H1 (cell line): ENCODE measurements around the gene TMEM244. TPM values are rescaled to one million over a fixed set of nuclear protein-coding genes. Genes with fewer than 3 reads are reported as not detected.
A peak's percentile ranks its signal among the peaks of the same experiment; 100 is the strongest.

Source experiments
- CTCF ChIA-PET: fragments of 300-600 bp; sonication (Branson Sonifier 250); formaldehyde crosslinking; loops from one replicate; lab custom pipeline; 2021; ENCODE audit not compliant: partially characterized antibody; lab: Charles Lee
- POLR2A ChIA-PET: fragments of 300-600 bp; sonication (Branson Sonifier 250); formaldehyde crosslinking; loops from one replicate; lab custom pipeline; 2021; ENCODE audit warnings: inconsistent platforms; ENCODE audit not compliant: partially characterized antibody; lab: Charles Lee
- DNase-seq, 2 experiments: peaks; one replicate each; pipeline versions ENCODE4 v3.0.0 to v3.0.0-alpha.2; 2010 to 2022; ENCODE audit warnings: low spot score in 2 of 2, low read depth in 1 of 2, mixed read lengths in 1 of 2
- FAIRE-seq: peaks from 2 replicates; lab custom pipeline; 2011; peaks lifted over from hg19 to GRCh38; lab: Jason Lieb, UNC
- H2AFZ ChIP-seq: 2 replicates; pipeline ENCODE4 v1.8.1; 2012; ENCODE audit warnings: low read length, inconsistent platforms
- H2AK5ac ChIP-seq: 2 replicates; pipeline ENCODE4 v1.6.1; 2013; ENCODE audit warnings: low read depth, low read length
- H2BK120ac ChIP-seq: replicated peaks from 2 replicates; pipeline ENCODE3; 2013; ENCODE audit warnings: low read depth, low read length, inconsistent platforms
- H2BK12ac ChIP-seq: 2 replicates; pipeline ENCODE4 v1.6.1; 2013; ENCODE audit warnings: low read depth, low read length
- H2BK15ac ChIP-seq: 2 replicates; pipeline ENCODE4 v1.6.1; 2013; ENCODE audit warnings: low read length
- H2BK20ac ChIP-seq: 2 replicates; pipeline ENCODE4 v1.6.1; 2013; ENCODE audit warnings: low read length
- H2BK5ac ChIP-seq: 2 replicates; pipeline ENCODE4 v1.6.1; 2013; ENCODE audit warnings: low read depth, low read length
- H3K14ac ChIP-seq: 2 replicates; pipeline ENCODE4 v1.6.1; 2013; ENCODE audit warnings: inconsistent platforms; ENCODE audit not compliant: insufficient read length
- H3K18ac ChIP-seq: 2 replicates; pipeline ENCODE4 v1.6.1; 2013; ENCODE audit warnings: low read length; ENCODE audit errors: extremely low read depth
- H3K23ac ChIP-seq: 2 replicates; pipeline ENCODE4 v1.6.1; 2013; ENCODE audit warnings: inconsistent platforms; ENCODE audit not compliant: insufficient read length
- H3K23me2 ChIP-seq: 2 replicates; pipeline ENCODE4 v1.6.1; 2013; ENCODE audit warnings: low read depth, low read length
- H3K27ac ChIP-seq: 2 replicates; pipeline ENCODE4 v1.6.1; 2011; ENCODE audit warnings: low read depth, low read length, inconsistent platforms
- H3K27me3 ChIP-seq, 4 experiments: replicated peaks in 1 of 4; 1 replicate in 1 of 4; 2 replicates in 3 of 4; pipeline versions ENCODE4 v1.6.1 to v1.8.1; 2011 to 2013; ENCODE audit warnings: low read length in 3 of 4, mild to moderate bottlenecking in 3 of 4, inconsistent platforms in 2 of 4, mixed read lengths in 2 of 4, moderate library complexity in 1 of 4; ENCODE audit not compliant: control insufficient read depth in 3 of 4, insufficient read depth in 3 of 4; ENCODE audit errors: extremely low read depth in 1 of 4
- H3K36me3 ChIP-seq, 4 experiments: 2 replicates each; pipeline versions ENCODE4 v1.6.1 to v1.8.1; 2011 to 2013; ENCODE audit warnings: mild to moderate bottlenecking in 4 of 4, low read length in 3 of 4, moderate library complexity in 2 of 4, control low read depth in 1 of 4, inconsistent platforms in 1 of 4; ENCODE audit not compliant: insufficient read depth in 4 of 4, control insufficient read depth in 2 of 4
- H3K4ac ChIP-seq: replicated peaks from 2 replicates; pipeline ENCODE3; 2013; ENCODE audit warnings: low read length, low read depth, mixed read lengths, inconsistent platforms; ENCODE audit not compliant: insufficient read length
- H3K4me1 ChIP-seq, 4 experiments: replicated peaks in 1 of 4; 1 replicate in 1 of 4; 2 replicates in 3 of 4; pipeline versions ENCODE4 v1.6.1 to v1.8.1; 2011 to 2013; ENCODE audit warnings: low read length in 3 of 4, inconsistent platforms in 2 of 4, mixed read lengths in 1 of 4; ENCODE audit not compliant: insufficient read depth in 4 of 4, control insufficient read depth in 3 of 4
- H3K4me2 ChIP-seq, 2 experiments: 2 replicates each; pipeline versions ENCODE4 v1.6.1 to v1.8.1; 2011 to 2013; ENCODE audit warnings: low read depth in 2 of 2, low read length in 2 of 2, control low read depth in 1 of 2, inconsistent platforms in 1 of 2, mild to moderate bottlenecking in 1 of 2; ENCODE audit not compliant: insufficient read depth in 1 of 2
- H3K4me3 ChIP-seq, 4 experiments: fragments of 200-600, 300-600 bp in 1 of 4; sonication (generic), shearing (Covaris generic), sonication (Bioruptor Twin) in 1 of 4; 2 replicates each; pipeline versions ENCODE4 v1.5.1 to v1.8.1; 2011 to 2016; ENCODE audit warnings: low read length in 4 of 4, low read depth in 3 of 4, control low read depth in 2 of 4, inconsistent platforms in 2 of 4, mild to moderate bottlenecking in 2 of 4, mixed read lengths in 1 of 4, moderate library complexity in 1 of 4; ENCODE audit not compliant: insufficient read depth in 2 of 4; ENCODE audit errors: extremely low read depth in 1 of 4
- H3K56ac ChIP-seq: replicated peaks from 2 replicates; pipeline ENCODE3; 2013; ENCODE audit warnings: low read depth, mild to moderate bottlenecking, mixed read lengths, low read length, inconsistent platforms; ENCODE audit not compliant: insufficient read length
- H3K79me1 ChIP-seq: 2 replicates; pipeline ENCODE4 v1.6.1; 2013; ENCODE audit warnings: low read depth, low read length, control low read depth
- H3K79me2 ChIP-seq, 2 experiments: 2 replicates each; pipeline versions ENCODE4 v1.6.1 to v1.8.1; 2012 to 2013; ENCODE audit warnings: low read length in 2 of 2, mild to moderate bottlenecking in 2 of 2, inconsistent platforms in 1 of 2; ENCODE audit not compliant: insufficient read depth in 2 of 2, control insufficient read depth in 1 of 2
- H3K9ac ChIP-seq, 4 experiments: replicated peaks in 1 of 4; 1 replicate in 1 of 4; 2 replicates in 3 of 4; pipeline versions ENCODE4 v1.6.1 to v1.8.1; 2011 to 2013; ENCODE audit warnings: low read depth in 3 of 4, low read length in 3 of 4, control low read depth in 2 of 4, mild to moderate bottlenecking in 2 of 4, moderate library complexity in 2 of 4, inconsistent platforms in 1 of 4; ENCODE audit errors: extremely low read depth in 1 of 4
- H3K9me3 ChIP-seq, 2 experiments: 2 replicates each; pipeline versions ENCODE4 v1.6.1 to v1.8.1; 2012 to 2013; ENCODE audit warnings: mild to moderate bottlenecking in 2 of 2, moderate library complexity in 2 of 2, control low read depth in 1 of 2, inconsistent platforms in 1 of 2, low read depth in 1 of 2, low read length in 1 of 2, mixed read lengths in 1 of 2; ENCODE audit not compliant: insufficient read depth in 2 of 2
- H4K20me1 ChIP-seq, 2 experiments: replicated peaks in 1 of 2; 2 replicates each; pipeline versions ENCODE3 to v1.8.1; 2011 to 2013; ENCODE audit warnings: inconsistent platforms in 2 of 2, low read length in 2 of 2, mild to moderate bottlenecking in 1 of 2; ENCODE audit not compliant: insufficient read depth in 2 of 2, control insufficient read depth in 1 of 2
- H4K5ac ChIP-seq: 2 replicates; pipeline ENCODE4 v1.6.1; 2013; ENCODE audit warnings: low read length, low read depth, mixed read lengths, inconsistent platforms; ENCODE audit not compliant: insufficient read length
- H4K8ac ChIP-seq: 2 replicates; pipeline ENCODE4 v1.8.0; 2013; ENCODE audit warnings: mild to moderate bottlenecking, moderate library complexity, low read length, inconsistent platforms; ENCODE audit not compliant: insufficient read depth; ENCODE audit errors: extremely low read depth
- H4K91ac ChIP-seq: replicated peaks from 2 replicates; pipeline ENCODE3; 2013; ENCODE audit warnings: low read length, mixed read lengths, inconsistent platforms; ENCODE audit not compliant: insufficient read length
- CBX8 ChIP-seq: fragments of 300-800, 300-1000 bp; sonication (generic); IDR thresholded peaks from 2 replicates; pipeline ENCODE4 v1.7.1; 2016; ENCODE audit warnings: low read depth, low read length, borderline replicate concordance
- CEBPB ChIP-seq: IDR thresholded peaks from 2 replicates; pipeline ENCODE4 v1.6.1; 2012; ENCODE audit warnings: low read depth, low read length
- CTBP2 ChIP-seq: IDR thresholded peaks from 2 replicates; pipeline ENCODE4 v1.7.0; 2011; ENCODE audit warnings: borderline replicate concordance, mild to moderate bottlenecking, moderate library complexity, mixed read lengths, low read length; ENCODE audit not compliant: insufficient read depth, insufficient read length
- EGR1 ChIP-seq: IDR thresholded peaks from 2 replicates; pipeline ENCODE4 v1.6.1; 2011; ENCODE audit warnings: low read depth, low read length, borderline replicate concordance
- EZH2 ChIP-seq: fragments of 200-600 bp; sonication (generic); IDR thresholded peaks from 2 replicates; pipeline ENCODE4 v1.7.1; 2012; ENCODE audit warnings: low read depth, mild to moderate bottlenecking, moderate library complexity, low read length, inconsistent platforms; ENCODE audit not compliant: severe bottlenecking
- FOSL1 ChIP-seq: IDR thresholded peaks from 2 replicates; pipeline ENCODE4 v1.6.1; 2011; ENCODE audit warnings: mild to moderate bottlenecking, low read depth, low read length, moderate library complexity; ENCODE audit not compliant: insufficient read depth
- GABPA ChIP-seq: IDR thresholded peaks from 2 replicates; pipeline ENCODE4 v1.6.1; 2011; ENCODE audit warnings: mild to moderate bottlenecking, low read length, moderate library complexity, borderline replicate concordance; ENCODE audit not compliant: insufficient read depth
- NRF1 ChIP-seq: IDR thresholded peaks from 2 replicates; pipeline ENCODE4 v1.6.1; 2011; ENCODE audit warnings: mild to moderate bottlenecking, low read depth, low read length, improper control_type of control experiment
- POLR2A ChIP-seq, 2 experiments: IDR thresholded peaks; 1 replicate in 1 of 2; 2 replicates in 1 of 2; pipeline ENCODE4 v1.6.1; 2011; ENCODE audit warnings: low read depth in 2 of 2, low read length in 2 of 2, mild to moderate bottlenecking in 2 of 2; ENCODE audit errors: control extremely low read depth in 1 of 2
- whole genome bisulfite sequencing, 2 experiments: shearing (Covaris generic) in 1 of 2; methylation state at CpG; one replicate each; pipeline versions ENCODE4 v1.1.6 to v1.1.7; 2013 to 2015; ENCODE audit warnings: low lambda C conversion rate in 2 of 2, mixed read lengths in 2 of 2, inconsistent platforms in 1 of 2, low coverage in 1 of 2, missing lambda C conversion rate in 1 of 2; ENCODE audit not compliant: insufficient replicate concordance in 2 of 2, insufficient coverage in 1 of 2, insufficient read length in 1 of 2; ENCODE audit errors: extremely low coverage in 1 of 2, missing lambda C conversion rate in 1 of 2; 5-methylcytosine and 5-hydroxymethylcytosine counted together
- polyA plus RNA-seq, 7 experiments: library from polyadenylated mRNA; depleted of rRNA in 3 of 7; stranded (reverse) in 5 of 7; unstranded in 2 of 7; fragments of >200 nt in 5 of 7; fragments of 200-250 nt in 2 of 7; gene quantifications; 1 replicate in 5 of 7; 2 replicates in 1 of 7; 4 replicates in 1 of 7; pipeline versions ENCODE4 v1.2.1 to v1.2.3, GENCODE V29; 2011 to 2013; ENCODE audit warnings: missing spikeins in 2 of 7, mixed read lengths in 2 of 7
- total RNA-seq: library from RNA; stranded (reverse); fragmentation: NEBNext Ultra II Directional; extraction: Animal tissue kit (Norgen Biotek cat#: 25700); gene quantifications from 2 replicates; pipeline ENCODE4 v1.2.1, GENCODE V29; 2021
- TF ChIP-seq, protein P1 (sequence below), 3 experiments: IDR thresholded peaks; 1 replicate in 2 of 3; 2 replicates in 1 of 3; pipeline versions ENCODE4 v1.5.1 to v1.6.1; 2011; ENCODE audit warnings: low read length in 3 of 3, mild to moderate bottlenecking in 3 of 3, inconsistent platforms in 2 of 3, low read depth in 1 of 3, moderate library complexity in 1 of 3; ENCODE audit not compliant: insufficient read depth in 1 of 3; ENCODE audit errors: control extremely low read depth in 1 of 3

TMEM244 gene
- total and polyA plus RNA-seq, 2 of the 8 experiments (the other 6 are each of a cell fraction or from before 2014, with no cell fraction given): not detected

DNA sequence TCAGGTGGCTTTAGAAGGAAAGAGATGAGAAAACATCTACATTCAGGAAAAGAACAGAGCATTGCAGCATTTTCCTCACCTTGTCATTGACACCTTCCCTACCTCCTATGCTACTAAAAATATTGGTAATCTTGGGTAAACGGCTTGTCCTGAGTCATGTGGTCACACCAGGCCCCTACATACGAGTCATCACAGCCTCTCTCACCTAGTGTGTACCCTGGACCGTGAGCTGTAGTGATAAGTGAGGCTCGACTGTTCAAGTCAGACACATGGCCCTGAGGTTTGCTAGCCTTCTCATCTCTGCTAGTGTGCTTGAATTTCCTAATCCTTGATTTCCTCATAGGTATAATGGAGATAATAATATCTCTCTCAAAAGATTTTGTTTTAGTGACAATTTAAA, 29.6 kb upstream of the TMEM244 start:
- H2BK15ac ChIP-seq: no peak overlapping the region
- no peaks in the 10 kb centered on the region for H3K27me3 ChIP-seq
- no peaks in the 10 kb centered on the region for H3K4me1 ChIP-seq
- no peak overlapping the region for H4K91ac ChIP-seq
- no peak overlapping the region for H3K14ac ChIP-seq
- no peak overlapping the region for H2BK5ac ChIP-seq
- no peak overlapping the region for H2BK20ac ChIP-seq
- H3K23me2 ChIP-seq: no peaks in the 10 kb centered on the region
- no peak overlapping the region for H3K18ac ChIP-seq
- DNase-seq (no peak), FAIRE-seq (no peak)
- H3K27ac ChIP-seq: no peak overlapping the region
- no peak overlapping the region for H4K5ac ChIP-seq
- H3K79me1 ChIP-seq: no peaks in the 10 kb centered on the region
- H2AFZ ChIP-seq: peak overlapping the region; percentile 63; the same call in 1 of the 2 replicates
- H2BK120ac ChIP-seq: no peak overlapping the region
- no peak overlapping the region for H3K4me2 ChIP-seq
- WGBS, 2 experiments: 89% methylated on average over 4 of the region's 4 CpGs; no CpG with 5 or more reads in 1 of the 2 experiments
- no peak overlapping the region for H2BK12ac ChIP-seq
- no peaks in the 10 kb centered on the region for H3K9me3 ChIP-seq
- no peaks in the 10 kb centered on the region for H4K20me1 ChIP-seq
- no peak overlapping the region for H4K8ac ChIP-seq
- H3K23ac ChIP-seq: no peak overlapping the region
- POLR2A ChIA-PET: no interaction called here
- H3K79me2 ChIP-seq: no peaks in the 10 kb centered on the region
- no peak overlapping the region for H3K4ac ChIP-seq
- TF ChIP-seq CTBP2: no peak
- TF ChIP-seq POLR2A (IDR thresholded peaks at IDR 0.05; ENCODE audit: control extremely low read depth in 1 of 2, low read depth in 2 of 2, low read length in 2 of 2): no peak
- TF ChIP-seq, protein P1, sequence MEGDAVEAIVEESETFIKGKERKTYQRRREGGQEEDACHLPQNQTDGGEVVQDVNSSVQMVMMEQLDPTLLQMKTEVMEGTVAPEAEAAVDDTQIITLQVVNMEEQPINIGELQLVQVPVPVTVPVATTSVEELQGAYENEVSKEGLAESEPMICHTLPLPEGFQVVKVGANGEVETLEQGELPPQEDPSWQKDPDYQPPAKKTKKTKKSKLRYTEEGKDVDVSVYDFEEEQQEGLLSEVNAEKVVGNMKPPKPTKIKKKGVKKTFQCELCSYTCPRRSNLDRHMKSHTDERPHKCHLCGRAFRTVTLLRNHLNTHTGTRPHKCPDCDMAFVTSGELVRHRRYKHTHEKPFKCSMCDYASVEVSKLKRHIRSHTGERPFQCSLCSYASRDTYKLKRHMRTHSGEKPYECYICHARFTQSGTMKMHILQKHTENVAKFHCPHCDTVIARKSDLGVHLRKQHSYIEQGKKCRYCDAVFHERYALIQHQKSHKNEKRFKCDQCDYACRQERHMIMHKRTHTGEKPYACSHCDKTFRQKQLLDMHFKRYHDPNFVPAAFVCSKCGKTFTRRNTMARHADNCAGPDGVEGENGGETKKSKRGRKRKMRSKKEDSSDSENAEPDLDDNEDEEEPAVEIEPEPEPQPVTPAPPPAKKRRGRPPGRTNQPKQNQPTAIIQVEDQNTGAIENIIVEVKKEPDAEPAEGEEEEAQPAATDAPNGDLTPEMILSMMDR (IDR thresholded peaks at IDR 0.05; ENCODE audit: control extremely low read depth in 1 of 3, insufficient read depth in 1 of 3, low read depth in 1 of 3, low read length in 3 of 3): no peak
- TF ChIP-seq CEBPB: no peak
- TF ChIP-seq EGR1: no peak
- no peak for TF ChIP-seq EZH2
- no peak for TF ChIP-seq NRF1
- TF ChIP-seq FOSL1: no peak
- no peak for TF ChIP-seq CBX8
- no peak for TF ChIP-seq GABPA
- no peaks in the 10 kb centered on the region for H3K36me3 ChIP-seq
- no peak overlapping the region for H2AK5ac ChIP-seq
- H3K4me3 ChIP-seq: no peak overlapping the region
- CTCF ChIA-PET: interaction anchor here (1.1 kb wide), 1 partner anchor 11 kb away, joined by 3 read pairs; no protein-coding TSS in a partner anchor
- H3K9ac ChIP-seq: no peak overlapping the region
- H3K56ac ChIP-seq: no peak overlapping the region
